ENCODE measurements around the gene TNFSF4. TPM values are rescaled to one million over a fixed set of nuclear protein-coding genes. Genes with fewer than 3 reads are reported as not detected.

Gene TNFSF4
- total and polyA plus RNA-seq, 2 of the 13 experiments (the other 11 are each of a cell fraction or from before 2014, with no cell fraction given): 2.4 to 7.9 TPM

DNA sequence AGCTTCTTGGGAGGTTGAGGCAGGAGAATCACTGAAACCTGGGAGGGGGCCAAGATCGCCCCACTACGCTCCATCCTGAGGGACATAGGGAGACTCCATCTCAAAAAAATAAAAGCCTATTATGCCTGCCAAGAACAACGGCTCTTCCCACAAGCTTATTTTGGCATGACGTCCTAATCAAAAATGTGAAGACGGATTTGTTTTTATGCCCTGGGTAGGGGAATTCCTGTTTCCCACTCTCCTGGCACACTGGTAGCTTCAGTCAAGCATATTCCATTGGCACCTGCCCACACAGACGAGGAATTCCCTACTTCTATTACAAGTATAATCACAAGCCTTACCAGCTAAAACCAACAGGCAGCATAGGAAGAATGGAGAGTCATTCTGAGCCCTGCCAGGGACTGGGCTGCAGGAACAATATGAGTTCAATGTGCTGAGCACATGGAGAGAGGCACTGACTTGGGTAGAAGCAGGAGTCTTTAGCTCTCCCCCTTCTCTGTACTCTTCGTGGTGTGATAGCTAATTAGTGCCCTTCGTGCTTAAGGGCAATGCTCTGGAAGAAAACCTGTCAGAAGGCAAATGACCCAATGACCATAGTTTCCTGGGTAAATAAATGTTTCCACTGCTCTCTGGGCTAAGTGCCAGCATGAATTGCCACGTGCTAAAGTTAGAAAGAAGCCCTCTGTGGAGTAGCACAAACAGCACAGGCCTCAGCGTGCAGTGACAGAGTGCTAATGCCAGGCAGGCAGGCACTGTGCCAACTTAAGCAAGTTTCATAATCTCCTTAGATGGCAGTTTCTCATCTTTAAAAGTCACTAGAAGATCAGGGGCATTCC lies 16.8 kb downstream of the TNFSF4 start (continued):
- TF ChIP-seq GATAD1 (CRISPR knock-in tag; IDR thresholded peaks at IDR 0.05) (0 out of 2 replicates have a peak, but pooled peaks have one; percentile 29), BRD4 (CRISPR knock-in tag; IDR thresholded peaks at IDR 0.05) (no peak), SRY (CRISPR knock-in tag; IDR thresholded peaks at IDR 0.05) (no peak), CENPT (CRISPR knock-in tag; IDR thresholded peaks at IDR 0.05; ENCODE audit: low read depth) (no peak), KMT2A (CRISPR knock-in tag; IDR thresholded peaks at IDR 0.05) (no peak), ZBTB42 (CRISPR knock-in tag; IDR thresholded peaks at IDR 0.05) (no peak), ZFP37 (CRISPR knock-in tag; IDR thresholded peaks at IDR 0.05; ENCODE audit: borderline replicate concordance) (0 out of 2 replicates have a peak, but pooled peaks have one; percentile 48), ZNF510 (CRISPR knock-in tag; IDR thresholded peaks at IDR 0.05; ENCODE audit: low read depth) (no peak), RBFOX2 (IDR thresholded peaks at IDR 0.05; ENCODE audit: low read depth, low read length) (no peak), KLF12 (CRISPR knock-in tag; IDR thresholded peaks at IDR 0.05; ENCODE audit: borderline replicate concordance) (no peak), TEAD2 (CRISPR knock-in tag; IDR thresholded peaks at IDR 0.05) (no peak), ZNF607 (CRISPR knock-in tag; IDR thresholded peaks at IDR 0.05; ENCODE audit: borderline replicate concordance) (peak; percentile 65; the same call in 1 of the 2 replicates), SAP130 (CRISPR knock-in tag; IDR thresholded peaks at IDR 0.05; ENCODE audit: low read depth) (peak; percentile 78), KLF16 (CRISPR knock-in tag; IDR thresholded peaks at IDR 0.05) (peak in 1 of 2 experiments; percentile 50; a peak in 1 of 4 replicates), CCDC6 (CRISPR knock-in tag; IDR thresholded peaks at IDR 0.05) (peak; percentile 20; the same call in 1 of the 2 replicates)
- TF ChIP-seq, protein P1, sequence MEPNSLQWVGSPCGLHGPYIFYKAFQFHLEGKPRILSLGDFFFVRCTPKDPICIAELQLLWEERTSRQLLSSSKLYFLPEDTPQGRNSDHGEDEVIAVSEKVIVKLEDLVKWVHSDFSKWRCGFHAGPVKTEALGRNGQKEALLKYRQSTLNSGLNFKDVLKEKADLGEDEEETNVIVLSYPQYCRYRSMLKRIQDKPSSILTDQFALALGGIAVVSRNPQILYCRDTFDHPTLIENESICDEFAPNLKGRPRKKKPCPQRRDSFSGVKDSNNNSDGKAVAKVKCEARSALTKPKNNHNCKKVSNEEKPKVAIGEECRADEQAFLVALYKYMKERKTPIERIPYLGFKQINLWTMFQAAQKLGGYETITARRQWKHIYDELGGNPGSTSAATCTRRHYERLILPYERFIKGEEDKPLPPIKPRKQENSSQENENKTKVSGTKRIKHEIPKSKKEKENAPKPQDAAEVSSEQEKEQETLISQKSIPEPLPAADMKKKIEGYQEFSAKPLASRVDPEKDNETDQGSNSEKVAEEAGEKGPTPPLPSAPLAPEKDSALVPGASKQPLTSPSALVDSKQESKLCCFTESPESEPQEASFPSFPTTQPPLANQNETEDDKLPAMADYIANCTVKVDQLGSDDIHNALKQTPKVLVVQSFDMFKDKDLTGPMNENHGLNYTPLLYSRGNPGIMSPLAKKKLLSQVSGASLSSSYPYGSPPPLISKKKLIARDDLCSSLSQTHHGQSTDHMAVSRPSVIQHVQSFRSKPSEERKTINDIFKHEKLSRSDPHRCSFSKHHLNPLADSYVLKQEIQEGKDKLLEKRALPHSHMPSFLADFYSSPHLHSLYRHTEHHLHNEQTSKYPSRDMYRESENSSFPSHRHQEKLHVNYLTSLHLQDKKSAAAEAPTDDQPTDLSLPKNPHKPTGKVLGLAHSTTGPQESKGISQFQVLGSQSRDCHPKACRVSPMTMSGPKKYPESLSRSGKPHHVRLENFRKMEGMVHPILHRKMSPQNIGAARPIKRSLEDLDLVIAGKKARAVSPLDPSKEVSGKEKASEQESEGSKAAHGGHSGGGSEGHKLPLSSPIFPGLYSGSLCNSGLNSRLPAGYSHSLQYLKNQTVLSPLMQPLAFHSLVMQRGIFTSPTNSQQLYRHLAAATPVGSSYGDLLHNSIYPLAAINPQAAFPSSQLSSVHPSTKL (CRISPR knock-in tag; IDR thresholded peaks at IDR 0.05): peak; percentile 87
- TF ChIP-seq, protein P2, sequence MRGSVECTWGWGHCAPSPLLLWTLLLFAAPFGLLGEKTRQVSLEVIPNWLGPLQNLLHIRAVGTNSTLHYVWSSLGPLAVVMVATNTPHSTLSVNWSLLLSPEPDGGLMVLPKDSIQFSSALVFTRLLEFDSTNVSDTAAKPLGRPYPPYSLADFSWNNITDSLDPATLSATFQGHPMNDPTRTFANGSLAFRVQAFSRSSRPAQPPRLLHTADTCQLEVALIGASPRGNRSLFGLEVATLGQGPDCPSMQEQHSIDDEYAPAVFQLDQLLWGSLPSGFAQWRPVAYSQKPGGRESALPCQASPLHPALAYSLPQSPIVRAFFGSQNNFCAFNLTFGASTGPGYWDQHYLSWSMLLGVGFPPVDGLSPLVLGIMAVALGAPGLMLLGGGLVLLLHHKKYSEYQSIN (CRISPR knock-in tag; IDR thresholded peaks at IDR 0.05; ENCODE audit: borderline replicate concordance): no peak
- TF ChIP-seq, protein P3, sequence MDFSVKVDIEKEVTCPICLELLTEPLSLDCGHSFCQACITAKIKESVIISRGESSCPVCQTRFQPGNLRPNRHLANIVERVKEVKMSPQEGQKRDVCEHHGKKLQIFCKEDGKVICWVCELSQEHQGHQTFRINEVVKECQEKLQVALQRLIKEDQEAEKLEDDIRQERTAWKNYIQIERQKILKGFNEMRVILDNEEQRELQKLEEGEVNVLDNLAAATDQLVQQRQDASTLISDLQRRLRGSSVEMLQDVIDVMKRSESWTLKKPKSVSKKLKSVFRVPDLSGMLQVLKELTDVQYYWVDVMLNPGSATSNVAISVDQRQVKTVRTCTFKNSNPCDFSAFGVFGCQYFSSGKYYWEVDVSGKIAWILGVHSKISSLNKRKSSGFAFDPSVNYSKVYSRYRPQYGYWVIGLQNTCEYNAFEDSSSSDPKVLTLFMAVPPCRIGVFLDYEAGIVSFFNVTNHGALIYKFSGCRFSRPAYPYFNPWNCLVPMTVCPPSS (IDR thresholded peaks at IDR 0.05): no peak
- TF ChIP-seq, protein P4, sequence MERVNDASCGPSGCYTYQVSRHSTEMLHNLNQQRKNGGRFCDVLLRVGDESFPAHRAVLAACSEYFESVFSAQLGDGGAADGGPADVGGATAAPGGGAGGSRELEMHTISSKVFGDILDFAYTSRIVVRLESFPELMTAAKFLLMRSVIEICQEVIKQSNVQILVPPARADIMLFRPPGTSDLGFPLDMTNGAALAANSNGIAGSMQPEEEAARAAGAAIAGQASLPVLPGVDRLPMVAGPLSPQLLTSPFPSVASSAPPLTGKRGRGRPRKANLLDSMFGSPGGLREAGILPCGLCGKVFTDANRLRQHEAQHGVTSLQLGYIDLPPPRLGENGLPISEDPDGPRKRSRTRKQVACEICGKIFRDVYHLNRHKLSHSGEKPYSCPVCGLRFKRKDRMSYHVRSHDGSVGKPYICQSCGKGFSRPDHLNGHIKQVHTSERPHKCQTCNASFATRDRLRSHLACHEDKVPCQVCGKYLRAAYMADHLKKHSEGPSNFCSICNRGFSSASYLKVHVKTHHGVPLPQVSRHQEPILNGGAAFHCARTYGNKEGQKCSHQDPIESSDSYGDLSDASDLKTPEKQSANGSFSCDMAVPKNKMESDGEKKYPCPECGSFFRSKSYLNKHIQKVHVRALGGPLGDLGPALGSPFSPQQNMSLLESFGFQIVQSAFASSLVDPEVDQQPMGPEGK (CRISPR knock-in tag; IDR thresholded peaks at IDR 0.05): no peak
- TF ChIP-seq, protein P5, sequence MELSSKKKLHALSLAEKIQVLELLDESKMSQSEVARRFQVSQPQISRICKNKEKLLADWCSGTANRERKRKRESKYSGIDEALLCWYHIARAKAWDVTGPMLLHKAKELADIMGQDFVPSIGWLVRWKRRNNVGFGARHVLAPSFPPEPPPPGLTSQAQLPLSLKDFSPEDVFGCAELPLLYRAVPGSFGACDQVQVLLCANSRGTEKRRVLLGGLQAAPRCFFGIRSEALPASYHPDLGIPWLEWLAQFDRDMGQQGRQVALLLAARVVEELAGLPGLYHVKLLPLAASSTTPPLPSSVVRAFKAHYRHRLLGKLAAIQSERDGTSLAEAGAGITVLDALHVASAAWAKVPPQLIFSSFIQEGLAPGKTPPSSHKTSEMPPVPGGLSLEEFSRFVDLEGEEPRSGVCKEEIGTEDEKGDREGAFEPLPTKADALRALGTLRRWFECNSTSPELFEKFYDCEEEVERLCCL (CRISPR knock-in tag; IDR thresholded peaks at IDR 0.05; ENCODE audit: borderline replicate concordance): no peak

All from HepG2 (cell line).